WTC11 (cell line): ENCODE data around the gene TBX5.

Source experiments
- ETV6 ChIP-seq: sonication (generic); formaldehyde crosslinking; IDR thresholded peaks from 2 replicates; pipeline ENCODE4 v1.8.1; 2022; ENCODE audit warnings: mild to moderate bottlenecking, missing genetic modification reagents
- MAX ChIP-seq: sonication (generic); formaldehyde crosslinking; IDR thresholded peaks from 2 replicates; pipeline ENCODE4 v1.8.0; 2022; ENCODE audit warnings: mild to moderate bottlenecking, missing genetic modification reagents

DNA sequence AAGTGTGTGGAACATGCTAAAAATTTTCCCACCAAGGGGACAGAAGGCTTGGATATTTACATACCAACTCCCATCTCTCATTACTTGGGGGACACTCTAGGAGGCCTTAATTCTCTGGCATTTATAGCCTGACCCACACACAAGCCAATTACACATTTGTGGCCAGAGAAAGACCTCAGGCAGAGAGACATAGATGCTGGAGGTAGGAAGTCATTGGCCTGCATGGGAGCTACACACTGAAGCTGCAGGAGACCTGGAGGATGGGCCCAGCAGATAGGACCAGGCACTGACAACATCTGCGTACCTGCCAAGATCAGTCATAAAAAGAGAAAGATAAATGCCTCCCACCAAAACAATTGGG, 61.7 kb downstream of the TBX5 start:
- TF ChIP-seq ETV6 (CRISPR knock-in tag) (no peak), MAX (CRISPR knock-in tag) (no peak)
